Bronchial epithelial cell (primary cell): ENCODE results near the gene C11orf86. TPM values are rescaled to one million over a fixed set of nuclear protein-coding genes. Genes with fewer than 3 reads are reported as not detected.

Source experiments
- DNase-seq: peaks from one replicate; pipeline ENCODE4 v3.0.0-alpha.2; 2010; ENCODE audit warnings: low read depth
- FAIRE-seq: peaks from 2 replicates; lab custom pipeline; 2011; peaks lifted over from hg19 to GRCh38; lab: Jason Lieb, UNC
- H3K27me3 ChIP-seq: 2 replicates; pipeline ENCODE4 v1.5.1; 2011; ENCODE audit warnings: low read length; ENCODE audit not compliant: control insufficient read depth, insufficient read depth
- H3K36me3 ChIP-seq: 2 replicates; pipeline ENCODE4 v1.5.1; 2011; ENCODE audit warnings: low read length; ENCODE audit not compliant: control insufficient read depth, insufficient read depth
- H3K4me3 ChIP-seq: 2 replicates; pipeline ENCODE4 v1.5.1; 2011; ENCODE audit warnings: mild to moderate bottlenecking, low read depth, low read length, control low read depth
- CTCF ChIP-seq: IDR thresholded peaks from 2 replicates; pipeline ENCODE4 v1.5.1; 2011; ENCODE audit warnings: mild to moderate bottlenecking, moderate library complexity, low read length, control low read depth, inconsistent platforms; ENCODE audit not compliant: insufficient read depth, severe bottlenecking
- total RNA-seq: library from RNA; depleted of rRNA; stranded (reverse); fragments of >200 nt; gene quantifications from 2 replicates; pipeline ENCODE4 v1.2.1, GENCODE V29; 2014

Gene C11orf86
- total RNA-seq, 1 donor from 2014 or later = not detected

- FAIRE-seq = no peak
- Histone ChIP-seq H3K4me3 (no peak overlapping the region), H3K27me3 (no peaks in the 10 kb centered on the region), H3K36me3 (no peaks in the 10 kb centered on the region)
- DNase-seq = no peak
- TF ChIP-seq CTCF = no peak
Measured at GRCh38 chr11:66969584-66970225, 5.4 kb upstream of the C11orf86 start.

GRCh38 chr11:66970371-66970806 is 4.7 kb upstream of the C11orf86 start:
- DNase-seq (peak; percentile 88), FAIRE-seq (no peak)
- no peak overlapping the region for H3K4me3 ChIP-seq
- no peaks in the 10 kb centered on the region for H3K27me3 ChIP-seq
- no peak for TF ChIP-seq CTCF
- H3K36me3 ChIP-seq = no peaks in the 10 kb centered on the region

- no peak overlapping the region for H3K4me3 ChIP-seq
- FAIRE-seq (peak; percentile 95), DNase-seq (peak; percentile 100)
- H3K27me3 ChIP-seq = no peaks in the 10 kb centered on the region
- no peak for TF ChIP-seq CTCF
- H3K36me3 ChIP-seq = no peaks in the 10 kb centered on the region
Measured at GRCh38 chr11:66970807-66971442, 4.2 kb upstream of the C11orf86 start.

- FAIRE-seq (no peak), DNase-seq (no peak)
- no peak for TF ChIP-seq CTCF
- Histone ChIP-seq H3K4me3 (no peak overlapping the region), H3K27me3 (no peaks in the 10 kb centered on the region), H3K36me3 (no peaks in the 10 kb centered on the region)
Measured at GRCh38 chr11:66971488-66971887, 3.6 kb upstream of the C11orf86 start.

GRCh38 chr11:66973956-66974580 is 1.0 kb upstream of the C11orf86 start:
- Histone ChIP-seq H3K27me3 (no peaks in the 10 kb centered on the region), H3K36me3 (no peaks in the 10 kb centered on the region), H3K4me3 (no peak overlapping the region)
- FAIRE-seq = no peak
- DNase-seq = no peak
- TF ChIP-seq CTCF = no peak
